HG03175 (cell line): ENCODE results near the gene PCDH17.

Experiments
- ATAC-seq: cut with Tn5 transposase; IDR thresholded peaks from one replicate; pipeline ENCODE4 v1.9.1; 2021; ENCODE audit warnings: mild to moderate bottlenecking, moderate library complexity; ENCODE audit not compliant: unreplicated experiment

PCDH17 gene, protein sequence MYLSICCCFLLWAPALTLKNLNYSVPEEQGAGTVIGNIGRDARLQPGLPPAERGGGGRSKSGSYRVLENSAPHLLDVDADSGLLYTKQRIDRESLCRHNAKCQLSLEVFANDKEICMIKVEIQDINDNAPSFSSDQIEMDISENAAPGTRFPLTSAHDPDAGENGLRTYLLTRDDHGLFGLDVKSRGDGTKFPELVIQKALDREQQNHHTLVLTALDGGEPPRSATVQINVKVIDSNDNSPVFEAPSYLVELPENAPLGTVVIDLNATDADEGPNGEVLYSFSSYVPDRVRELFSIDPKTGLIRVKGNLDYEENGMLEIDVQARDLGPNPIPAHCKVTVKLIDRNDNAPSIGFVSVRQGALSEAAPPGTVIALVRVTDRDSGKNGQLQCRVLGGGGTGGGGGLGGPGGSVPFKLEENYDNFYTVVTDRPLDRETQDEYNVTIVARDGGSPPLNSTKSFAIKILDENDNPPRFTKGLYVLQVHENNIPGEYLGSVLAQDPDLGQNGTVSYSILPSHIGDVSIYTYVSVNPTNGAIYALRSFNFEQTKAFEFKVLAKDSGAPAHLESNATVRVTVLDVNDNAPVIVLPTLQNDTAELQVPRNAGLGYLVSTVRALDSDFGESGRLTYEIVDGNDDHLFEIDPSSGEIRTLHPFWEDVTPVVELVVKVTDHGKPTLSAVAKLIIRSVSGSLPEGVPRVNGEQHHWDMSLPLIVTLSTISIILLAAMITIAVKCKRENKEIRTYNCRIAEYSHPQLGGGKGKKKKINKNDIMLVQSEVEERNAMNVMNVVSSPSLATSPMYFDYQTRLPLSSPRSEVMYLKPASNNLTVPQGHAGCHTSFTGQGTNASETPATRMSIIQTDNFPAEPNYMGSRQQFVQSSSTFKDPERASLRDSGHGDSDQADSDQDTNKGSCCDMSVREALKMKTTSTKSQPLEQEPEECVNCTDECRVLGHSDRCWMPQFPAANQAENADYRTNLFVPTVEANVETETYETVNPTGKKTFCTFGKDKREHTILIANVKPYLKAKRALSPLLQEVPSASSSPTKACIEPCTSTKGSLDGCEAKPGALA (N-terminal part only)

DNA sequence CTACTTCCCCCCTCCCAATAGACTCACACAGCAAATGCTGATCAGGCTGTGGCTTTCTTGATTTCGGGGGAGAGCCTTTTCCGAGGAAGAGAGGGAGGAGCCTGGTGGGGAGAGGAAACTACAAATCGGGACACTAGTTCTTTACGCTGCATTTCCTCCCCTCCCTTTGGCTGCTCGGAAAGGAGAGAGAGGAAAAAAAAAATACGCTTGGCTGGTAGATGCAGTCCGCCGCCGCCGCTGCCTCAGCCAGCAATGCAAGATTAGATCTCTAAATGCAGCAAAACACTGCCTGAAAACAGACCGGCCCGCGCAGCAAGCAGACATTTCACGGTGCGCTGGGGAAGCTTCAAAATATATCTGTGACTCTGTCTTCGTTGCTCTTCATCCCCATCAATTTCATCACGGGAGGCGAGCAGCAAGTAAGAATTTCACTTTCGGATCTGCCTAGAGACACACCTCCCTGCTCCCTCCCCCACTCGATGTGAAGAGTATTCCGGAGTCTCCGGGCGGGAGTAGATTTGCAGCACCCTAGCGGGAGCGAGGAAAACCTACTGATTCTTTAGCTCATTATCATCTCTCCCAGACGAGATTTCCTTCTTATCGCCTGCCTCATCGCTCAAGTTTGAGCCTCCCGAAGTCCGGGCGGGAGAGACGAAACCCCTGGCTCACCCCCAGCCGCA lies at the start of gene PCDH17:
Gene PCDH17 (plus strand): TSS at position 149 of the 680 bp plus-strand sequence. CDS start 803 bp downstream, outside the sequence.
- ATAC-seq = no peak

DNA sequence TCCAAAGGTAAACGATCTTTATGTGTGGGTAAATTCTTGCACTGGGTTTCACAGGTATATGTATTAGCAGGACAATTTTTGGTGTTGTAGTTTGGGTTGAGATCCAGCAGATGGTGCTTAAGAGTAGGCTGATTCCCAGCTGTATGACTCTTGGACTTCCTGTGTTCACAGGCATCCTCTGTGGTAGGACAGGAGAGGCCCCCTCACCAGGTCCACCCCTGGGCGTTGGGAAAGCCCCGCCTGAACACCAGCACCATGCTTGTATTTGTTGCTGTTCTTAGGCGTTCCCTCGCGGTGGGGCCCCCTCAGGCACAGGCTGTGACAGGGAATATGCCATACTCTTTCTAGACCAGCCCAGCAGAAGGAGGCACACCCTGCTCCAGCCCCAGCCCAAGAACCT lies 49.5 kb upstream of the PCDH17 start:
- ATAC-seq = no peak

DNA sequence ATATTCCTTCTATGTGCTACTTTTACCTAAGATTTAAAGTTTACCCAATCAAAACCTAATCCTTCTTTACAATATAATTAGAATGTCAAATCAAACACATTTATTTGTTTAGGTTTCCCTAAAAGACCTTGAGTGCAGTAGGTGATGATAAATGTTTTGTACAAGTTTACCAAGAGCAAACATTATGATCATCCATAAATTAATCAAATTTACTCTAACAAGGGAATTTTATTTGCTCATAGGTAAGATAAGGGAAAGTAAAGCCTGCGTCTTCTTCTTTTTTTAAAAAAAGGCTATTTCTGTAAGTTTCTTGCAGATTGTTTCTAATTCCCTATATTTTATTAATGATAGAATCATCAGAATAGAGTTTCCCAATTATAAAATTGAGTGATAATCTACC lies 48.0 kb upstream of the PCDH17 start:
- ATAC-seq = no peak

DNA sequence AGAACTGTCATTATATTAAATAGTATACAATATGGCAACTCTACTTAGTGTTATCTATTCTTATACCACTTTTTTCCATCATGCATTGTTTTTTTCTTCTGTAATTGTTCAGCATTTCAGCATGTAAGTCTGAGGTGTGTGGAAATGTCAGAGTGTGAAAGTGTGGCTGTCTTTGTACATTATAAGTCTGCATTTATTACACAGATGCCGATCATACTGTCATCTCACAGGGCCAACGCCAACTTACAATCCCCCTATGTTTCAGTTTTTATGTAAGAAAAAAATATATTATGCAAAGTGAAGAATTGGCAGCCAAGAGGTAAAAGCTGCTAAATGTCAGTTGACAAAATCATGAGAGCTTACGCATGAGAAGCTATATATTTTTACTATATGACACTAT lies 42.9 kb upstream of the PCDH17 start:
- no peak for ATAC-seq

DNA sequence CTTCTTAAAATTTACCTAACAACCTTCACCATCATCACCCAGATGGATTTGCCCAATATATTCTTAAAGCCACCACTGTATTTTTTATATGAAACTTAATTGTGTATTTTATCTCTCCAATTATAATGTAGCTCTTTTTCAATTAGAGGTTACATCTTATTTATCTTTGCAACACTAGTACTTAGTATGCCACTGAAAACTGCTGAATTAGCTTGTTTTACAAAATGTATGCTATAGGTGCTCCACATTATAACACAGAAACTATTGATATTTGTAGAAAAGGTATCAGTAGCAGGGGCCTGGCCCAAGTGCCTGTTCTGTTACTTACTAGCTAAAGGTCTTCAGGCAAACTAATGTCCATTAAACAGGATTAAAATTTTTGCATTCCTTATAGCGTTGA lies 35.8 kb upstream of the PCDH17 start:
- no peak for ATAC-seq

DNA sequence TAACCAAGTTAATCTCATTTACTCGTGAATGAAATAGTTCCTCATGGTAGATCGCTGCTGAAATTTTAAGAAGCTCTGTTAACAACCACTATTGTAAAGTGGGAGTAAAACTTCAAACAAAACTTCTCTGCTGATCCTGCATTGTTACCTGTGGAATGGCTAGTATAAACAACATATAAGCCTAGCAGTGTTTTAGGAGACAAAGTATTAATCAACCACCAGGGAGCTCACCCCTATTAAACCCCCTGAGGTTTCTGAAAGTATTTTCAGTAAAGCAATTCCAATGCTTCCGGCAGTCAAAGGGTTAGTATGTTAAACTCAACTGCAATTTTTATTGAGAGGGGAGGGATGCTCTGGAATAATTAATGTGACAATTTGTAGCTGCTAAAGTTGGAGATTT lies 30.0 kb upstream of the PCDH17 start:
- ATAC-seq = no peak

DNA sequence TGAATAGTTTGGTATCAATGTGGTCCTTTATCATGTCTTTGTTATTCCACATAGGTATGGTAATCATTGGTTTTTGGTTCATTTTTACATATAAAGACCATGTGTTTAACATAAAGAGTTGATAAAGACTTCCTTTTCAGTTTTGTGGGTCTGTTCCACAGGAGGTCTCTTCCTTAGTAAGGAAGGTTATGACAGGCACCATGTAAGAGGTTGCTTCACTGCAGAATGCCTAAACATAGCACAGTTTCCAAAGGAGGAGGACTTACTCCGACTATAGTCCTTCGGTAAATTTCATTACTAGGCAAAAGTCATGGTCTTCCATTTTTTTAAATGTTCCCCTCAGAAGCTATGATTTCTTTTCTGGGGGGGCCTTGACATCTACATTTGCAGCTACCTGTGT lies 27.1 kb upstream of the PCDH17 start:
- ATAC-seq = no peak

DNA sequence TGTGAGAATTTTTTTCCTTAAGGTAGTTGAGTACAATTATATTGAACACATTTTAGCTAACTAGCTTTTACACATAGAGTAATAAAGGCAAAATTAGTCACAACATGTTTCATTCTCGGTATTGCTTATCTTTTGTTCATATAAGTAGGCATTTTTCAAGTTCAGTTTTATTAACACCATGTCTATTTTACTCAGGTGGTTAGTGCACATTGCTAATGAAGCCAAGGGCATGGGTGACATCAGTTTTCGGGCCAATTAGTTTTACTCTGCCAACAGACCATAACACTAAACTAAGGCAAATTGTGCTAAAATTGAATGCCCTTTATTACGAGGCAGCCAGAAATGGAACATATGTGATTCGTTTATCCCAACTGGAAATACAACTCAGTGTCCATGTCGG lies 19.6 kb upstream of the PCDH17 start:
- ATAC-seq = no peak

DNA sequence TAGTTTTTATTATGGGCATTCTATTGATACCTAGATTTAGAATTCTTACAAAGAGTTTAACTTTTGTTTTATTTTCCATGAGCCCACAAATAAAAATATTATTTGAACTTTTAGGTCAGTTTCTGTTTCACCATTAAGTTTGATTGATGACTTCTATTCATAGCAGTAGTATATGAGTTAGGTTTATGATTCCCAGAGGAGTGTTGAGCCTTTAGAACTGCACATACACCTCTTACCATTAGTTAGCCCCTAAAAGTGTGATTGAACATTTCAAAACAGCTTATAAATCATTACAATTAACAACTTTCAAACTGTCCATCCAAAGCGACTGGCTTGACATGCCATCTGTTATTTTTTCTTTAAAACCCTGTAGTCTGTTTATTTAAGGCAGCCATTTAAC lies 19.0 kb upstream of the PCDH17 start:
- ATAC-seq = no peak

DNA sequence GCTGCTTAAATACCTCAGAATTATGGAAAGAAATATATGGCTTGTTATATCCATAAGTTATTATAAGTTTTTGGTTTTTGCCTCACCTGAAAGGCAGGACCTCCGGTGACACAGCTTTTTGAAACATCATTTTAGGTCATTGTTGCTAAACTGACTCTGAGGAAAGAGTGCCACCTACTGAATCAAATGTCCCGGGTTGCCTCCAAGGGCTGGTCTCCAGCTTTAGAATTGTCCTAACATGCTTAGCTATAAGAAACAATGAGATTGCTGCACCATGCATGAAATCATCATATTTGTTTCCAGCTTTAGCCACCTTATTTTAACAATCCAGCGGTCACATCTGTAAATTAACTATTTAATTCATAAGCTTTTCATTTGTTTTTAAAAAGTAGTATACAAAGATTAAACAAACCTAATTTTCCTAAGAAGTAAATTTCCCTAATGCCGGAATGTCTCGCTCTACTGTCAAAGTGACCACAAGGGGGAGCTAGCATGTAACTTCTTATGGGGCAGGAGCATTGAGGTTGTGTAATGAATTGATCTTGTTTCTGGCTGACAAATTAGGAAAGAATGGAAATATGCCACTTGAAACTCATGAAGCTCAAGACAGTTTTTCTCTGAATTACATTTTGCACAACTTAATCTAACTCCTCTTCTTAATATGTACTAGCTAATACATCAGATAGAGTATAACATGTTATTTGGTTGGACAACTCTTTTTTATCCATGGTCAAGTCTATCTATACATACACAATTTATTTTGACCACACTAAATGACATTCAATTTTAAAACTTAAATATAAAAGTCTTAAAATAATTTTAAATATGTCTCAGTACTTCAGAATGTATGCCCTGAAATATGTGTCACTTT lies 6.7 kb upstream of the PCDH17 start:
- ATAC-seq = peak; percentile 60

DNA sequence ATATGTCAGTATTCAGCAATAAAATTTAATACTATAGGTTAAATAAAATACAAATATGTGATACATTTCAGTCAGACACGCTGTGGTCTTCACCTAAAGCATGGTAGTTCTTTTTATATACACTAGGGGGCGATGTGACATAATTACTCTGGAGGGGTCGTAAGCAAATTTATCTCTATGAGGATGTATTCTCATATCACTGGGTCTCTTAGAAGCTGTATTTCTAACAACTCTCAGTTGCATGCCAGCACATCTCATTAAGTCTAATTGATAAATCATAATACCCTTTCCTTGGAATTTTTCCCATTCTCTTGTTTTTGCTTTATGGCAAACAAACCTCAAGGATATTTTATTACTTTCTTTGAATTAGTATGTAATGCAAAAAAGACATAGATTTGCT lies 3.9 kb upstream of the PCDH17 start:
- no peak for ATAC-seq

DNA sequence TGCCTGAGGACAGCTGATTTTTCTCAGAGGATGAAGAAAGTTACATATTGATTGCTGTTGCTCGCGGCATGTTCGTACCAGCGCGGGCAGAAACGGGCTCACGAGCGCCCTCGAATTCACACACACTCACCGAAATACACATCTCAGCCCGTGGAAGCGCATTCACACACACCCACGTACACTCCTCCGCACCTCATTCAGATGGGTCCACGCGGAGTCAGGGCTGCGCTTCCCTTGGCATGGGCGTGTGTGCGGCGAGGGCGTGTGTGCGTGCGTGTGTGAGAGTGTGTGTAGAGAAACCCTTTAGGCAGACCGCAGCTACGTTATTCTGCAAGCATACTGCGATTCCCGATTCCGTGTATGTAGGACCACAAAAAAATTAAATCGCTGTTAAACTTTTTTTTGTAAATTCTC lies 2.1 kb upstream of the PCDH17 start:
- ATAC-seq = no peak

DNA sequence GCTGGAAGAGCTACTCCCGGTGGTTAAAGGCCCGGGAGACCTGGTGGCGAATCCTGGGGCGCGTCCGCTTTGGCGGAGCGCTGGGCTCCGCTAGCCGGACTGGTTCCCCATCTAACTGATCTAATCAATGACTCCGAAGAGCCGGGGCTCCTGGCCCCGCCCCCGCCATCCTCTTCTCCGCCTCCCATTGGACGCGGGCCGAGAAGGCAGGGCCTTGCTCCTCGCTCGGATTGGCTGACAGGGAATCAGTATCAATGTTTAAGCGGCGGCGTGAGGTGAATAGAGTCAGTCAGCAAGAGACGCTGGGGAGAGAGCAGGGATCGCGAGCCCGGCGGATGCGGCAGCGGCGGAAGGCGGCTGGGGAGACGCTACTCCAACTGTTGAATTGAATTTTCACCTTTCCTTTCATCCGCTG lies 1.7 kb upstream of the PCDH17 start:
- no peak for ATAC-seq

DNA sequence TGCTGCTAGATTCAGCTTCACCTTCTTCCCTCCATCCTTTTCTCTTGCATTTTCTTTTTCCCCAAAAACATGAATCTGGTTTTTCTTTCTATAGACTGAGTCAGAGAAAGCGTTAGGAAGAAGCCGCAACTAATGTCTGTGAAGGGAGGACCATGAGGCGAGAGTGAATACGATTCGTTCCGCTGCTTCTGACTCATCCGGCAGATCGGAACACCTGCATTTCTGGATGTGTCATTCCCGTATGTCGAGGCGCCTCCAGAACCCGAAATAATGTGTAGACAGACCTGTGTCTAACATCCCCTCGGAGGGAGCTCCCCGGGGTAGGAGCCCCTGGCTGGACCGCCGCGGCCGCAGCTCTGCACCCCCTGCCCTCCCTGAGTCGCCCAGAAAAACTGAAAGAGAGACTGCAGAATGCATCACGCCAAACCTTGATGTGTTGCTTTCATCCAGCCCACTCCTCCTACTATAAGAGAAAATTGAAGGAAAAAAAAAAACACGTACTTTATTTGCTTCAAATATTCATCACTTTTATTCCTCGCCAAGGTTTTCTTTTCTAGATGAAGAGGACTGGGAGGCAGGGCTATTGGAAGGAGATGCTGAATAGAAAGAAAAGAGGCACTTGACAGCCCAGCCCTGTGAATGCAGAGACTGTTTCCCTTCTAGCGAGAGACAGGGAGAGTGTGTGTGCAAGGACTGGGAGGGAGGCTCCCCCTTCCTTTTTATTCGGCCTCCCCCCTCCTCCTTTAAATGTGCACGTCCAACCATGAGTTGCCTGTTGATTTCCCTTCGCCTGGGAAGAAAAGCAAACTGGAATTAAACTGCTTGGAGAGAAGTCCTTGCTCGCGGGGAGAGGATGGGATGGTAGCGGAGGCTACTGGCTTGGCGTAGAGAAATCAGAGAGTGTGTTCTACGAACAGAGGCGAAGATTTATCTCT lies 616 bp upstream of the PCDH17 start:
- no peak for ATAC-seq

DNA sequence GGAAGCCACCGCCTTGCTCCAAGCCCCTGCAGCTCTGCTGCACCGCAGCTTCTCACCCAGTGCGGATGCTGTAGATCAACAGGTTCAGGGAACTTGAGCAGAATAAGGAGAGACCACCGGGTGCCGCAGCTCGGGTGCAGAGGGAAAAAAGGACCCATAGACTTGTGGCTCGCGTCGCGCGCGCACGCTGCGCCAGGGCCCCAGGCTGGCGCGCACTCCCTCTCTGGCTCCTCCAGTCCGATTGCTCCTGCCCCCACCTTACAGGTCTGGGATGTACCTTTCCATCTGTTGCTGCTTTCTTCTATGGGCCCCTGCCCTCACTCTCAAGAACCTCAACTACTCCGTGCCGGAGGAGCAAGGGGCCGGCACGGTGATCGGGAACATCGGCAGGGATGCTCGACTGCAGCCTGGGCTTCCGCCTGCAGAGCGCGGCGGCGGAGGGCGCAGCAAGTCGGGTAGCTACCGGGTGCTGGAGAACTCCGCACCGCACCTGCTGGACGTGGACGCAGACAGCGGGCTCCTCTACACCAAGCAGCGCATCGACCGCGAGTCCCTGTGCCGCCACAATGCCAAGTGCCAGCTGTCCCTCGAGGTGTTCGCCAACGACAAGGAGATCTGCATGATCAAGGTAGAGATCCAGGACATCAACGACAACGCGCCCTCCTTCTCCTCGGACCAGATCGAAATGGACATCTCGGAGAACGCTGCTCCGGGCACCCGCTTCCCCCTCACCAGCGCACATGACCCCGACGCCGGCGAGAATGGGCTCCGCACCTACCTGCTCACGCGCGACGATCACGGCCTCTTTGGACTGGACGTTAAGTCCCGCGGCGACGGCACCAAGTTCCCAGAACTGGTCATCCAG lies 964 bp downstream of the PCDH17 start:
- no peak for ATAC-seq

DNA sequence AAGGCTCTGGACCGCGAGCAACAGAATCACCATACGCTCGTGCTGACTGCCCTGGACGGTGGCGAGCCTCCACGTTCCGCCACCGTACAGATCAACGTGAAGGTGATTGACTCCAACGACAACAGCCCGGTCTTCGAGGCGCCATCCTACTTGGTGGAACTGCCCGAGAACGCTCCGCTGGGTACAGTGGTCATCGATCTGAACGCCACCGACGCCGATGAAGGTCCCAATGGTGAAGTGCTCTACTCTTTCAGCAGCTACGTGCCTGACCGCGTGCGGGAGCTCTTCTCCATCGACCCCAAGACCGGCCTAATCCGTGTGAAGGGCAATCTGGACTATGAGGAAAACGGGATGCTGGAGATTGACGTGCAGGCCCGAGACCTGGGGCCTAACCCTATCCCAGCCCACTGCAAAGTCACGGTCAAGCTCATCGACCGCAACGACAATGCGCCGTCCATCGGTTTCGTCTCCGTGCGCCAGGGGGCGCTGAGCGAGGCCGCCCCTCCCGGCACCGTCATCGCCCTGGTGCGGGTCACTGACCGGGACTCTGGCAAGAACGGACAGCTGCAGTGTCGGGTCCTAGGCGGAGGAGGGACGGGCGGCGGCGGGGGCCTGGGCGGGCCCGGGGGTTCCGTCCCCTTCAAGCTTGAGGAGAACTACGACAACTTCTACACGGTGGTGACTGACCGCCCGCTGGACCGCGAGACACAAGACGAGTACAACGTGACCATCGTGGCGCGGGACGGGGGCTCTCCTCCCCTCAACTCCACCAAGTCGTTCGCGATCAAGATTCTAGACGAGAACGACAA lies 1.8 kb downstream of the PCDH17 start:
- ATAC-seq = no peak
